GM19043 (cell line): Measurements from ENCODE around the gene CTNNA2.

Experiments
- ATAC-seq: cut with Tn5 transposase; IDR thresholded peaks from one replicate; pipeline ENCODE4 v1.9.1; 2021; ENCODE audit warnings: low read depth; ENCODE audit not compliant: unreplicated experiment

The CTNNA2 gene

GRCh38 chr2:80244905-80245584 is 732.2 kb downstream of the CTNNA2 start:
- ATAC-seq: no peak

- ATAC-seq: no peak
Measured at GRCh38 chr2:80246534-80246933, 733.7 kb downstream of the CTNNA2 start.

- no peak for ATAC-seq
Measured at GRCh38 chr2:80247339-80247738, 734.5 kb downstream of the CTNNA2 start.

- no peak for ATAC-seq
Measured at GRCh38 chr2:80248146-80248545, 735.3 kb downstream of the CTNNA2 start.

- ATAC-seq: no peak
Measured at GRCh38 chr2:80252294-80252986, 739.6 kb downstream of the CTNNA2 start.

GRCh38 chr2:80255918-80256781 is 743.3 kb downstream of the CTNNA2 start:
- ATAC-seq: no peak

- no peak for ATAC-seq
Measured at GRCh38 chr2:80256782-80257167, 743.9 kb downstream of the CTNNA2 start.

GRCh38 chr2:80257450-80257849 is 744.6 kb downstream of the CTNNA2 start:
- ATAC-seq: no peak

GRCh38 chr2:80258341-80258740 is 745.5 kb downstream of the CTNNA2 start:
- no peak for ATAC-seq

GRCh38 chr2:80258793-80259192 is 745.9 kb downstream of the CTNNA2 start:
- no peak for ATAC-seq

- ATAC-seq: no peak
Measured at GRCh38 chr2:80259292-80259691, 746.4 kb downstream of the CTNNA2 start.

- ATAC-seq: no peak
Measured at GRCh38 chr2:80266231-80266630, 753.4 kb downstream of the CTNNA2 start.

GRCh38 chr2:80269806-80270205 is 757.0 kb downstream of the CTNNA2 start:
- no peak for ATAC-seq

- no peak for ATAC-seq
Measured at GRCh38 chr2:80280598-80280997, 767.7 kb downstream of the CTNNA2 start.

GRCh38 chr2:80281049-80281448 is 768.2 kb downstream of the CTNNA2 start:
- ATAC-seq: no peak

GRCh38 chr2:80288576-80288975 is 775.7 kb downstream of the CTNNA2 start:
- ATAC-seq: no peak

GRCh38 chr2:80291656-80292055 is 778.8 kb downstream of the CTNNA2 start:
- ATAC-seq: no peak

- ATAC-seq: no peak
Measured at GRCh38 chr2:80292474-80292873, 779.6 kb downstream of the CTNNA2 start.

GRCh38 chr2:80293039-80293438 is 780.2 kb downstream of the CTNNA2 start:
- no peak for ATAC-seq

- no peak for ATAC-seq
Measured at GRCh38 chr2:80298954-80299353, 786.1 kb downstream of the CTNNA2 start.

GRCh38 chr2:80299661-80300060 is 786.8 kb downstream of the CTNNA2 start:
- ATAC-seq: no peak
